Panc1 (cell line): ENCODE measurements around the gene RYR3. TPM values are rescaled to one million over a fixed set of nuclear protein-coding genes. Genes with fewer than 3 reads are reported as not detected.

Experiments
- ATAC-seq: fragments of 200-7000 bp; cut with Tn5 transposase; 2 replicates; pipeline ENCODE4 v1.9.1; 2020; ENCODE audit warnings: mild to moderate bottlenecking, moderate library complexity
- BruUV-seq: library from RNA; stranded (reverse); fragments of 400-500 nt; replicated peaks from 2 replicates; lab custom pipeline; 2021; lab: Mats Ljungman, UMichigan
- CTCF ChIA-PET: fragments of 300-600 bp; sonication (Branson Sonifier 250); formaldehyde crosslinking; loops from one replicate; lab custom pipeline; 2022; ENCODE audit warnings: antibody characterized with exemption; lab: Charles Lee
- POLR2A ChIA-PET: fragments of 300-600 bp; sonication (Branson Sonifier 250); formaldehyde crosslinking; loops from one replicate; lab custom pipeline; 2022; ENCODE audit warnings: antibody characterized with exemption; lab: Charles Lee
- DNase-seq: peaks from one replicate; pipeline ENCODE4 v3.0.0-alpha.2; 2010; ENCODE audit warnings: low read depth, low spot score
- H3K27ac ChIP-seq: 2 replicates; pipeline ENCODE4 v1.5.1; 2011; ENCODE audit warnings: mild to moderate bottlenecking, low read length, inconsistent platforms
- H3K27me3 ChIP-seq: fragments of 200-500 bp; sonication (Bioruptor generic); 2 replicates; pipeline ENCODE4 v1.6.0; 2014; ENCODE audit warnings: low read length, inconsistent platforms; ENCODE audit not compliant: control insufficient read depth, insufficient read depth
- H3K36me3 ChIP-seq: fragments of 200-500 bp; sonication (Bioruptor generic); 2 replicates; pipeline ENCODE4 v1.5.1; 2014; ENCODE audit warnings: inconsistent platforms, mild to moderate bottlenecking, low read length, moderate library complexity; ENCODE audit not compliant: control insufficient read depth, insufficient read depth
- H3K4me1 ChIP-seq: 2 replicates; pipeline ENCODE4 v1.5.1; 2011; ENCODE audit warnings: inconsistent platforms, mild to moderate bottlenecking, low read length, moderate library complexity; ENCODE audit not compliant: control insufficient read depth, insufficient read depth
- H3K4me3 ChIP-seq, 2 experiments: 2 replicates each; pipeline ENCODE4 v1.5.1; 2011 to 2012; ENCODE audit warnings: low read depth in 2 of 2, low read length in 2 of 2, mild to moderate bottlenecking in 2 of 2, inconsistent platforms in 1 of 2, moderate library complexity in 1 of 2
- H3K9me3 ChIP-seq: fragments of 200-500 bp; sonication (Bioruptor generic); 2 replicates; pipeline ENCODE4 v1.5.1; 2014; ENCODE audit warnings: low read depth, mild to moderate bottlenecking, inconsistent platforms, low read length, moderate library complexity; ENCODE audit not compliant: control insufficient read depth, insufficient read depth
- CTCF ChIP-seq: fragments of 450-650 bp; IDR thresholded peaks from 2 replicates; pipeline ENCODE4 v1.5.1; 2017; ENCODE audit warnings: mild to moderate bottlenecking
- POLR2AphosphoS5 ChIP-seq: IDR thresholded peaks from 2 replicates; pipeline ENCODE4 v1.6.1; 2012; ENCODE audit warnings: mild to moderate bottlenecking, low read depth, low read length, moderate library complexity
- SIN3A ChIP-seq: IDR thresholded peaks from 2 replicates; pipeline ENCODE4 v1.6.1; 2012; ENCODE audit warnings: low read depth, mild to moderate bottlenecking, low read length, moderate library complexity, borderline replicate concordance; ENCODE audit not compliant: insufficient read depth
- TCF7L2 ChIP-seq: IDR thresholded peaks from 2 replicates; pipeline ENCODE4 v1.6.1; 2011; ENCODE audit warnings: mild to moderate bottlenecking, low read depth, low read length, inconsistent platforms
- in situ Hi-C: cut with HindIII; loops from 2 replicates; pipeline ENCODE4 v1.10.0; 2016; ENCODE audit warnings: low sequenced_read_pairs, low pct_unique_long_range_greater_than_20kb
- intact Hi-C: fragments of 100-400 bp; cut with micrococcal nuclease; formaldehyde crosslinking; loops from one replicate; pipeline ENCODE4 v1.10.0; 2022; ENCODE audit not compliant: unreplicated experiment
- total RNA-seq: library from RNA; stranded (reverse); gene quantifications from one replicate; pipeline ENCODE4 v1.2.1, GENCODE V29; 2021; ENCODE audit not compliant: unreplicated experiment
- TF ChIP-seq, protein P1 (sequence below), 2 experiments: IDR thresholded peaks; 2 replicates each; pipeline ENCODE4 v1.6.1; 2011 to 2012; ENCODE audit warnings: low read depth in 2 of 2, control low read depth in 1 of 2, low read length in 1 of 2, mild to moderate bottlenecking in 1 of 2, moderate library complexity in 1 of 2; ENCODE audit not compliant: insufficient read depth in 1 of 2

The RYR3 gene
- total RNA-seq, 1 experiment from 2014 or later = not detected

- H3K36me3 ChIP-seq = no peaks in the 10 kb centered on the region
- CTCF ChIA-PET = no interaction called here
- in situ Hi-C loops (no loop called here), intact Hi-C loops (no loop called here)
- DNase-seq (no peak), ATAC-seq (no peak)
- no peak overlapping the region for H3K27ac ChIP-seq
- POLR2A ChIA-PET = no interaction called here
- TF ChIP-seq CTCF (no peak), SIN3A (no peak)
- TF ChIP-seq, protein P1, sequence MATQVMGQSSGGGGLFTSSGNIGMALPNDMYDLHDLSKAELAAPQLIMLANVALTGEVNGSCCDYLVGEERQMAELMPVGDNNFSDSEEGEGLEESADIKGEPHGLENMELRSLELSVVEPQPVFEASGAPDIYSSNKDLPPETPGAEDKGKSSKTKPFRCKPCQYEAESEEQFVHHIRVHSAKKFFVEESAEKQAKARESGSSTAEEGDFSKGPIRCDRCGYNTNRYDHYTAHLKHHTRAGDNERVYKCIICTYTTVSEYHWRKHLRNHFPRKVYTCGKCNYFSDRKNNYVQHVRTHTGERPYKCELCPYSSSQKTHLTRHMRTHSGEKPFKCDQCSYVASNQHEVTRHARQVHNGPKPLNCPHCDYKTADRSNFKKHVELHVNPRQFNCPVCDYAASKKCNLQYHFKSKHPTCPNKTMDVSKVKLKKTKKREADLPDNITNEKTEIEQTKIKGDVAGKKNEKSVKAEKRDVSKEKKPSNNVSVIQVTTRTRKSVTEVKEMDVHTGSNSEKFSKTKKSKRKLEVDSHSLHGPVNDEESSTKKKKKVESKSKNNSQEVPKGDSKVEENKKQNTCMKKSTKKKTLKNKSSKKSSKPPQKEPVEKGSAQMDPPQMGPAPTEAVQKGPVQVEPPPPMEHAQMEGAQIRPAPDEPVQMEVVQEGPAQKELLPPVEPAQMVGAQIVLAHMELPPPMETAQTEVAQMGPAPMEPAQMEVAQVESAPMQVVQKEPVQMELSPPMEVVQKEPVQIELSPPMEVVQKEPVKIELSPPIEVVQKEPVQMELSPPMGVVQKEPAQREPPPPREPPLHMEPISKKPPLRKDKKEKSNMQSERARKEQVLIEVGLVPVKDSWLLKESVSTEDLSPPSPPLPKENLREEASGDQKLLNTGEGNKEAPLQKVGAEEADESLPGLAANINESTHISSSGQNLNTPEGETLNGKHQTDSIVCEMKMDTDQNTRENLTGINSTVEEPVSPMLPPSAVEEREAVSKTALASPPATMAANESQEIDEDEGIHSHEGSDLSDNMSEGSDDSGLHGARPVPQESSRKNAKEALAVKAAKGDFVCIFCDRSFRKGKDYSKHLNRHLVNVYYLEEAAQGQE (IDR thresholded peaks at IDR 0.05; ENCODE audit: insufficient read depth in 1 of 2, low read depth in 2 of 2, low read length in 1 of 2) = no peak
- H3K4me3 ChIP-seq = no peak overlapping the region
- H3K27me3 ChIP-seq = no peaks in the 10 kb centered on the region; the same call in 1 of the 2 replicates
- H3K9me3 ChIP-seq = no peaks in the 10 kb centered on the region
- no TSS peak for BruUV-seq
- H3K4me1 ChIP-seq = no peaks in the 10 kb centered on the region
Measured at GRCh38 chr15:33503681-33504080, 192.9 kb downstream of the RYR3 start.

- H3K4me3 ChIP-seq = no peak overlapping the region
- ATAC-seq (no peak), DNase-seq (no peak)
- BruUV-seq = no TSS peak
- H3K27me3 ChIP-seq = peaks cover 2% of the 10 kb centered on the region; the same call in 1 of the 2 replicates
- CTCF ChIA-PET = no interaction called here
- H3K27ac ChIP-seq = no peak overlapping the region
- TF ChIP-seq SIN3A (no peak), CTCF (no peak), TCF7L2 (no peak), POLR2AphosphoS5 (no peak)
- TF ChIP-seq, protein P1 (IDR thresholded peaks at IDR 0.05; ENCODE audit: insufficient read depth in 1 of 2, low read depth in 2 of 2, low read length in 1 of 2) = no peak
- POLR2A ChIA-PET = no interaction called here
- intact Hi-C loops (no loop called here), in situ Hi-C loops (no loop called here)
- no peaks in the 10 kb centered on the region for H3K4me1 ChIP-seq
- H3K36me3 ChIP-seq = no peaks in the 10 kb centered on the region
- H3K9me3 ChIP-seq = no peaks in the 10 kb centered on the region
Measured at GRCh38 chr15:33506781-33507296, 196.1 kb downstream of the RYR3 start.
